ENCODE data around the gene STARD13. TPM values are rescaled to one million over a fixed set of nuclear protein-coding genes. Genes with fewer than 3 reads are reported as not detected.

STARD13 gene
- total RNA-seq, 1 experiment from 2014 or later = 26.6 TPM

GRCh38 chr13:33119022-33119781, 166.4 kb downstream of the STARD13 start:
- Histone ChIP-seq H3K79me2 (ENCODE audit: low read length) (no peaks in the 10 kb centered on the region), H3K9me2 (replicated peaks; ENCODE audit: low read length) (no peaks in the 10 kb centered on the region), H3K36me3 (ENCODE audit: low read depth, low read length) (peaks cover 25% of the 10 kb centered on the region), H3K27me3 (ENCODE audit: low read length) (no peaks in the 10 kb centered on the region), H3K4me1 (ENCODE audit: insufficient read depth, low read length) (peaks cover 38% of the 10 kb centered on the region), H3K9me3 (ENCODE audit: low read length) (no peaks in the 10 kb centered on the region), H2AFZ (ENCODE audit: low read length) (no peak overlapping the region), H3K4me3 (ENCODE audit: low read length) (peak overlapping the region; percentile 42; the same call in 1 of the 2 replicates), H4K20me1 (ENCODE audit: low read length) (no peaks in the 10 kb centered on the region), H3K4me2 (ENCODE audit: low read length) (peak overlapping the region; percentile 72), H3F3A (ENCODE audit: low read length, unreplicated experiment) (peaks cover 5% of the 10 kb centered on the region), H3K27ac (ENCODE audit: low read length) (peak overlapping the region; percentile 79), H3K9ac (ENCODE audit: low read length) (no peak overlapping the region)
- CTCF ChIA-PET = no interaction called here
- BruUV-seq (replicated peaks) = no TSS peak
- intact Hi-C loops (cut with micrococcal nuclease) = loop anchor here (5.0 kb wide), 1 partner anchor 93 kb away; no protein-coding TSS in a partner anchor
- POLR2A ChIA-PET (ENCODE audit: unreplicated experiment) = no interaction called here
- ATAC-seq (no peak), DNase-seq (no peak)
- TF ChIP-seq CTCF (conservative IDR thresholded peaks at IDR 0.05; ENCODE audit: low read depth, low read length) (no peak), EZH2 (IDR thresholded peaks at IDR 0.05; ENCODE audit: low read length, unreplicated experiment) (no peak), EZH2phosphoT487 (IDR thresholded peaks at IDR 0.05; ENCODE audit: borderline replicate concordance, low read length) (no peak)

- Histone ChIP-seq H3K79me2 (ENCODE audit: low read length) (no peaks in the 10 kb centered on the region), H3K4me2 (ENCODE audit: low read length) (no peak overlapping the region), H3F3A (ENCODE audit: low read length, unreplicated experiment) (peaks cover 5% of the 10 kb centered on the region), H3K9me2 (replicated peaks; ENCODE audit: low read length) (no peaks in the 10 kb centered on the region), H3K27ac (ENCODE audit: low read length) (no peak overlapping the region; the same call in 1 of the 2 replicates), H3K4me3 (ENCODE audit: low read length) (no peak overlapping the region), H3K9me3 (ENCODE audit: low read length) (no peaks in the 10 kb centered on the region), H4K20me1 (ENCODE audit: low read length) (no peaks in the 10 kb centered on the region), H3K9ac (ENCODE audit: low read length) (no peak overlapping the region), H3K4me1 (ENCODE audit: insufficient read depth, low read length) (peaks cover 38% of the 10 kb centered on the region), H3K36me3 (ENCODE audit: low read depth, low read length) (peaks cover 21% of the 10 kb centered on the region; the same call in 1 of the 2 replicates), H3K27me3 (ENCODE audit: low read length) (no peaks in the 10 kb centered on the region), H2AFZ (ENCODE audit: low read length) (no peak overlapping the region)
- ATAC-seq (peak; percentile 54), DNase-seq (peak; percentile 46)
- ChIA-PET POLR2A (ENCODE audit: unreplicated experiment) (no interaction called here), CTCF (no interaction called here)
- intact Hi-C loops (cut with micrococcal nuclease) = loop anchor here (5.0 kb wide), 1 partner anchor 96 kb away; no protein-coding TSS in a partner anchor
- no TSS peak for BruUV-seq (replicated peaks)
- no peak for TF ChIP-seq EZH2phosphoT487 (IDR thresholded peaks at IDR 0.05; ENCODE audit: borderline replicate concordance, low read length)
These were observed 169.1 kb downstream of the STARD13 start for GRCh38 chr13:33116321-33117010.

- no peaks in the 10 kb centered on the region for H3K27me3 ChIP-seq (ENCODE audit: low read length)
- no peak overlapping the region for H3K4me2 ChIP-seq (ENCODE audit: low read length)
- ATAC-seq (no peak), DNase-seq (no peak)
- H3K27ac ChIP-seq (ENCODE audit: low read length) = no peak overlapping the region
- H3K79me2 ChIP-seq (ENCODE audit: low read length) = no peaks in the 10 kb centered on the region
- H3K9me2 ChIP-seq (replicated peaks; ENCODE audit: low read length) = no peaks in the 10 kb centered on the region
- intact Hi-C loops (cut with micrococcal nuclease) = loop anchor here (5.0 kb wide), 1 partner anchor 97 kb away; no protein-coding TSS in a partner anchor
- H3K9me3 ChIP-seq (ENCODE audit: low read length) = no peaks in the 10 kb centered on the region
- H3F3A ChIP-seq (ENCODE audit: low read length, unreplicated experiment) = peaks cover 3% of the 10 kb centered on the region
- no TSS peak for BruUV-seq (replicated peaks)
- no peak overlapping the region for H3K9ac ChIP-seq (ENCODE audit: low read length)
- peaks cover 29% of the 10 kb centered on the region for H3K4me1 ChIP-seq (ENCODE audit: insufficient read depth, low read length)
- H2AFZ ChIP-seq (ENCODE audit: low read length) = no peak overlapping the region
- no peaks in the 10 kb centered on the region for H4K20me1 ChIP-seq (ENCODE audit: low read length)
- ChIA-PET CTCF (no interaction called here), POLR2A (ENCODE audit: unreplicated experiment) (no interaction called here)
- H3K36me3 ChIP-seq (ENCODE audit: low read depth, low read length) = peaks cover 26% of the 10 kb centered on the region; the same call in 1 of the 2 replicates
- TF ChIP-seq CTCF (conservative IDR thresholded peaks at IDR 0.05; ENCODE audit: low read depth, low read length) (no peak), EZH2phosphoT487 (IDR thresholded peaks at IDR 0.05; ENCODE audit: borderline replicate concordance, low read length) (no peak), EZH2 (IDR thresholded peaks at IDR 0.05; ENCODE audit: low read length, unreplicated experiment) (no peak)
- no peak overlapping the region for H3K4me3 ChIP-seq (ENCODE audit: low read length)
These were observed 170.3 kb downstream of the STARD13 start for GRCh38 chr13:33115274-33115673.
